H1 (cell line): ENCODE results near the gene SLC35B2. TPM values are rescaled to one million over a fixed set of nuclear protein-coding genes. Genes with fewer than 3 reads are reported as not detected.

Experiments
- CTCF ChIA-PET: fragments of 300-600 bp; sonication (Branson Sonifier 250); formaldehyde crosslinking; loops from one replicate; lab custom pipeline; 2021; ENCODE audit not compliant: partially characterized antibody; lab: Charles Lee
- POLR2A ChIA-PET: fragments of 300-600 bp; sonication (Branson Sonifier 250); formaldehyde crosslinking; loops from one replicate; lab custom pipeline; 2021; ENCODE audit warnings: inconsistent platforms; ENCODE audit not compliant: partially characterized antibody; lab: Charles Lee
- DNase-seq, 2 experiments: peaks; one replicate each; pipeline versions ENCODE4 v3.0.0 to v3.0.0-alpha.2; 2010 to 2022; ENCODE audit warnings: low spot score in 2 of 2, low read depth in 1 of 2, mixed read lengths in 1 of 2
- FAIRE-seq: peaks from 2 replicates; lab custom pipeline; 2011; peaks lifted over from hg19 to GRCh38; lab: Jason Lieb, UNC
- H2AFZ ChIP-seq: 2 replicates; pipeline ENCODE4 v1.8.1; 2012; ENCODE audit warnings: low read length, inconsistent platforms
- H2AK5ac ChIP-seq: 2 replicates; pipeline ENCODE4 v1.6.1; 2013; ENCODE audit warnings: low read depth, low read length
- H2BK120ac ChIP-seq: replicated peaks from 2 replicates; pipeline ENCODE3; 2013; ENCODE audit warnings: low read depth, low read length, inconsistent platforms
- H2BK12ac ChIP-seq: 2 replicates; pipeline ENCODE4 v1.6.1; 2013; ENCODE audit warnings: low read depth, low read length
- H2BK15ac ChIP-seq: 2 replicates; pipeline ENCODE4 v1.6.1; 2013; ENCODE audit warnings: low read length
- H2BK20ac ChIP-seq: 2 replicates; pipeline ENCODE4 v1.6.1; 2013; ENCODE audit warnings: low read length
- H2BK5ac ChIP-seq: 2 replicates; pipeline ENCODE4 v1.6.1; 2013; ENCODE audit warnings: low read depth, low read length
- H3K14ac ChIP-seq: 2 replicates; pipeline ENCODE4 v1.6.1; 2013; ENCODE audit warnings: inconsistent platforms; ENCODE audit not compliant: insufficient read length
- H3K18ac ChIP-seq: 2 replicates; pipeline ENCODE4 v1.6.1; 2013; ENCODE audit warnings: low read length; ENCODE audit errors: extremely low read depth
- H3K23ac ChIP-seq: 2 replicates; pipeline ENCODE4 v1.6.1; 2013; ENCODE audit warnings: inconsistent platforms; ENCODE audit not compliant: insufficient read length
- H3K23me2 ChIP-seq: 2 replicates; pipeline ENCODE4 v1.6.1; 2013; ENCODE audit warnings: low read depth, low read length
- H3K27ac ChIP-seq: 2 replicates; pipeline ENCODE4 v1.6.1; 2011; ENCODE audit warnings: low read depth, low read length, inconsistent platforms
- H3K27me3 ChIP-seq, 4 experiments: replicated peaks in 1 of 4; 1 replicate in 1 of 4; 2 replicates in 3 of 4; pipeline versions ENCODE4 v1.6.1 to v1.8.1; 2011 to 2013; ENCODE audit warnings: low read length in 3 of 4, mild to moderate bottlenecking in 3 of 4, inconsistent platforms in 2 of 4, mixed read lengths in 2 of 4, moderate library complexity in 1 of 4; ENCODE audit not compliant: control insufficient read depth in 3 of 4, insufficient read depth in 3 of 4; ENCODE audit errors: extremely low read depth in 1 of 4
- H3K36me3 ChIP-seq, 4 experiments: 2 replicates each; pipeline versions ENCODE4 v1.6.1 to v1.8.1; 2011 to 2013; ENCODE audit warnings: mild to moderate bottlenecking in 4 of 4, low read length in 3 of 4, moderate library complexity in 2 of 4, control low read depth in 1 of 4, inconsistent platforms in 1 of 4; ENCODE audit not compliant: insufficient read depth in 4 of 4, control insufficient read depth in 2 of 4
- H3K4ac ChIP-seq: replicated peaks from 2 replicates; pipeline ENCODE3; 2013; ENCODE audit warnings: low read length, low read depth, mixed read lengths, inconsistent platforms; ENCODE audit not compliant: insufficient read length
- H3K4me1 ChIP-seq, 4 experiments: replicated peaks in 1 of 4; 1 replicate in 1 of 4; 2 replicates in 3 of 4; pipeline versions ENCODE4 v1.6.1 to v1.8.1; 2011 to 2013; ENCODE audit warnings: low read length in 3 of 4, inconsistent platforms in 2 of 4, mixed read lengths in 1 of 4; ENCODE audit not compliant: insufficient read depth in 4 of 4, control insufficient read depth in 3 of 4
- H3K4me2 ChIP-seq, 2 experiments: 2 replicates each; pipeline versions ENCODE4 v1.6.1 to v1.8.1; 2011 to 2013; ENCODE audit warnings: low read depth in 2 of 2, low read length in 2 of 2, control low read depth in 1 of 2, inconsistent platforms in 1 of 2, mild to moderate bottlenecking in 1 of 2; ENCODE audit not compliant: insufficient read depth in 1 of 2
- H3K4me3 ChIP-seq, 4 experiments: fragments of 200-600, 300-600 bp in 1 of 4; sonication (generic), shearing (Covaris generic), sonication (Bioruptor Twin) in 1 of 4; 2 replicates each; pipeline versions ENCODE4 v1.5.1 to v1.8.1; 2011 to 2016; ENCODE audit warnings: low read length in 4 of 4, low read depth in 3 of 4, control low read depth in 2 of 4, inconsistent platforms in 2 of 4, mild to moderate bottlenecking in 2 of 4, mixed read lengths in 1 of 4, moderate library complexity in 1 of 4; ENCODE audit not compliant: insufficient read depth in 2 of 4; ENCODE audit errors: extremely low read depth in 1 of 4
- H3K56ac ChIP-seq: replicated peaks from 2 replicates; pipeline ENCODE3; 2013; ENCODE audit warnings: low read depth, mild to moderate bottlenecking, mixed read lengths, low read length, inconsistent platforms; ENCODE audit not compliant: insufficient read length
- H3K79me1 ChIP-seq: 2 replicates; pipeline ENCODE4 v1.6.1; 2013; ENCODE audit warnings: low read depth, low read length, control low read depth
- H3K79me2 ChIP-seq, 2 experiments: 2 replicates each; pipeline versions ENCODE4 v1.6.1 to v1.8.1; 2012 to 2013; ENCODE audit warnings: low read length in 2 of 2, mild to moderate bottlenecking in 2 of 2, inconsistent platforms in 1 of 2; ENCODE audit not compliant: insufficient read depth in 2 of 2, control insufficient read depth in 1 of 2
- H3K9ac ChIP-seq, 4 experiments: replicated peaks in 1 of 4; 1 replicate in 1 of 4; 2 replicates in 3 of 4; pipeline versions ENCODE4 v1.6.1 to v1.8.1; 2011 to 2013; ENCODE audit warnings: low read depth in 3 of 4, low read length in 3 of 4, control low read depth in 2 of 4, mild to moderate bottlenecking in 2 of 4, moderate library complexity in 2 of 4, inconsistent platforms in 1 of 4; ENCODE audit errors: extremely low read depth in 1 of 4
- H3K9me3 ChIP-seq, 2 experiments: 2 replicates each; pipeline versions ENCODE4 v1.6.1 to v1.8.1; 2012 to 2013; ENCODE audit warnings: mild to moderate bottlenecking in 2 of 2, moderate library complexity in 2 of 2, control low read depth in 1 of 2, inconsistent platforms in 1 of 2, low read depth in 1 of 2, low read length in 1 of 2, mixed read lengths in 1 of 2; ENCODE audit not compliant: insufficient read depth in 2 of 2
- H4K20me1 ChIP-seq, 2 experiments: replicated peaks in 1 of 2; 2 replicates each; pipeline versions ENCODE3 to v1.8.1; 2011 to 2013; ENCODE audit warnings: inconsistent platforms in 2 of 2, low read length in 2 of 2, mild to moderate bottlenecking in 1 of 2; ENCODE audit not compliant: insufficient read depth in 2 of 2, control insufficient read depth in 1 of 2
- H4K5ac ChIP-seq: 2 replicates; pipeline ENCODE4 v1.6.1; 2013; ENCODE audit warnings: low read length, low read depth, mixed read lengths, inconsistent platforms; ENCODE audit not compliant: insufficient read length
- H4K8ac ChIP-seq: 2 replicates; pipeline ENCODE4 v1.8.0; 2013; ENCODE audit warnings: mild to moderate bottlenecking, moderate library complexity, low read length, inconsistent platforms; ENCODE audit not compliant: insufficient read depth; ENCODE audit errors: extremely low read depth
- H4K91ac ChIP-seq: replicated peaks from 2 replicates; pipeline ENCODE3; 2013; ENCODE audit warnings: low read length, mixed read lengths, inconsistent platforms; ENCODE audit not compliant: insufficient read length
- ASH2L ChIP-seq: fragments of 200-600, 300-600 bp; sonication (generic); IDR thresholded peaks from one replicate; pipeline ENCODE4 v1.7.1; 2017; ENCODE audit warnings: low read length
- ATF3 ChIP-seq: IDR thresholded peaks from 2 replicates; pipeline ENCODE4 v1.6.1; 2011; ENCODE audit warnings: low read depth, mild to moderate bottlenecking, low read length; ENCODE audit not compliant: insufficient read depth
- CTBP2 ChIP-seq: IDR thresholded peaks from 2 replicates; pipeline ENCODE4 v1.7.0; 2011; ENCODE audit warnings: borderline replicate concordance, mild to moderate bottlenecking, moderate library complexity, mixed read lengths, low read length; ENCODE audit not compliant: insufficient read depth, insufficient read length
- E2F6 ChIP-seq: IDR thresholded peaks from 2 replicates; pipeline ENCODE4 v1.6.1; 2012; ENCODE audit warnings: inconsistent platforms
- MAX ChIP-seq: IDR thresholded peaks from 2 replicates; pipeline ENCODE4 v1.6.1; 2012; ENCODE audit warnings: inconsistent platforms
- SRF ChIP-seq: IDR thresholded peaks from 2 replicates; pipeline ENCODE4 v1.6.1; 2011; ENCODE audit warnings: mild to moderate bottlenecking, low read depth, low read length, moderate library complexity
- WGBS, 2 experiments: shearing (Covaris generic) in 1 of 2; methylation state at CpG; one replicate each; pipeline versions ENCODE4 v1.1.6 to v1.1.7; 2013 to 2015; ENCODE audit warnings: low lambda C conversion rate in 2 of 2, mixed read lengths in 2 of 2, inconsistent platforms in 1 of 2, low coverage in 1 of 2, missing lambda C conversion rate in 1 of 2; ENCODE audit not compliant: insufficient replicate concordance in 2 of 2, insufficient coverage in 1 of 2, insufficient read length in 1 of 2; ENCODE audit errors: extremely low coverage in 1 of 2, missing lambda C conversion rate in 1 of 2; 5-methylcytosine and 5-hydroxymethylcytosine counted together
- polyA plus RNA-seq, 7 experiments: library from polyadenylated mRNA; depleted of rRNA in 3 of 7; stranded (reverse) in 5 of 7; unstranded in 2 of 7; fragments of >200 nt in 5 of 7; fragments of 200-250 nt in 2 of 7; gene quantifications; 1 replicate in 5 of 7; 2 replicates in 1 of 7; 4 replicates in 1 of 7; pipeline versions ENCODE4 v1.2.1 to v1.2.3, GENCODE V29; 2011 to 2013; ENCODE audit warnings: missing spikeins in 2 of 7, mixed read lengths in 2 of 7
- total RNA-seq: library from RNA; stranded (reverse); fragmentation: NEBNext Ultra II Directional; extraction: Animal tissue kit (Norgen Biotek cat#: 25700); gene quantifications from 2 replicates; pipeline ENCODE4 v1.2.1, GENCODE V29; 2021

SLC35B2 gene
- total and polyA plus RNA-seq, 2 of the 8 experiments (the other 6 are each of a cell fraction or from before 2014, with no cell fraction given) = 29.5 to 65.0 TPM

GRCh38 chr6:44275749-44276648, 18.7 kb upstream of the SLC35B2 start:
- H3K23me2 ChIP-seq = peaks cover 2% of the 10 kb centered on the region; the same call in 1 of the 2 replicates
- H3K4me2 ChIP-seq = no peak overlapping the region; a peak in 1 of 4 replicates
- CTCF ChIA-PET = interaction anchor here (1.0 to 19.0 kb wide), 9 partner anchors 9 to 179 kb away, joined by 3 to 330 read pairs (median 5); partner anchors contain the start of genes AARS2 and SLC35B2
- no peak overlapping the region for H3K4ac ChIP-seq
- H2AFZ ChIP-seq = no peak overlapping the region
- no peak overlapping the region for H2BK15ac ChIP-seq
- no peak overlapping the region for H3K23ac ChIP-seq
- H3K79me2 ChIP-seq = no peaks in the 10 kb centered on the region
- H3K18ac ChIP-seq = no peak overlapping the region
- H4K20me1 ChIP-seq = peaks cover 0 to 8% of the 10 kb centered on the region in 2 experiments
- no peak overlapping the region for H2AK5ac ChIP-seq
- peak; percentile 24; the same call in 1 of the 2 replicates for TF ChIP-seq E2F6
- 0 out of 2 replicates have a peak, but pooled peaks have one; percentile 24 for TF ChIP-seq MAX
- TF ChIP-seq ATF3 = no peak
- TF ChIP-seq ASH2L = no peak
- TF ChIP-seq SRF = no peak
- no peak for TF ChIP-seq CTBP2
- TF ChIP-seq, all 59 proteins: peak for 2
- no peak overlapping the region for H3K27ac ChIP-seq
- no peak overlapping the region for H3K4me3 ChIP-seq
- no peak overlapping the region for H3K14ac ChIP-seq
- POLR2A ChIA-PET = interaction anchor here (0.6 to 4.8 kb wide), 9 partner anchors 12 to 37 kb away, joined by 3 to 26 read pairs (median 3); partner anchors contain the start of genes AARS2, HSP90AB1 and SLC35B2
- H4K8ac ChIP-seq = peak overlapping the region; percentile 75; the same call in 1 of the 2 replicates
- 82% methylated on average over 47 of the region's 109 CpGs; no CpG with 5 or more reads in 1 of the 2 experiments for WGBS, 2 experiments
- no peak overlapping the region for H2BK120ac ChIP-seq
- no peaks in the 10 kb centered on the region for H3K9me3 ChIP-seq
- no peak overlapping the region for H2BK5ac ChIP-seq
- peaks cover 5 to 16% (median 9%) of the 10 kb centered on the region in 4 experiments for H3K4me1 ChIP-seq
- no peak overlapping the region; a peak in 1 of 7 replicates for H3K9ac ChIP-seq
- DNase-seq = no peak
- H3K79me1 ChIP-seq = no peaks in the 10 kb centered on the region; the same call in 1 of the 2 replicates
- no peak overlapping the region for H4K91ac ChIP-seq
- no peak overlapping the region for H3K56ac ChIP-seq
- H4K5ac ChIP-seq = no peak overlapping the region
- H2BK12ac ChIP-seq = no peak overlapping the region
- peaks cover 0 to 3% (median 0%) of the 10 kb centered on the region in 4 experiments; a peak in 1 of 7 replicates for H3K27me3 ChIP-seq
- H2BK20ac ChIP-seq = no peak overlapping the region
- H3K36me3 ChIP-seq = peaks cover 0 to 9% (median 3%) of the 10 kb centered on the region in 4 experiments; a peak in 4 of 8 replicates
- FAIRE-seq = no peak
